NCI-H345 treated with DMSO at 0.1 percent for 48 hours (cell line): Measurements from ENCODE around the gene PRAC2.

ENCODE experiments used
- DNase-seq: peaks from one replicate; lab custom pipeline; 2025; ENCODE audit not compliant: unreplicated experiment; lab: John Stamatoyannopoulos, UW

PRAC2 gene

GRCh38 chr17:48720266-48721008 lies 2.5 kb upstream of the PRAC2 start:
- peak; percentile 6 for DNase-seq

- DNase-seq, result no peak
Measured at GRCh38 chr17:48721009-48721402, 2.0 kb upstream of the PRAC2 start.

GRCh38 chr17:48722201-48722907 lies 631 bp upstream of the PRAC2 start, which contains the start of gene PRAC1:
Gene PRAC1, minus strand, starts transcription at chr17:48722518. Its CDS starts 126 bp downstream, at chr17:48722392.
- no peak for DNase-seq

- no peak for DNase-seq
Measured at GRCh38 chr17:48723423-48724250, 652 bp downstream of the PRAC2 start.

- DNase-seq, result peak; percentile 37
Measured at GRCh38 chr17:48724251-48725003, 1.4 kb downstream of the PRAC2 start.

GRCh38 chr17:48725004-48725287 lies 2.0 kb downstream of the PRAC2 start:
- DNase-seq, result no peak

GRCh38 chr17:48725288-48726064 lies 2.5 kb downstream of the PRAC2 start:
- no peak for DNase-seq

GRCh38 chr17:48726114-48726915 lies 3.3 kb downstream of the PRAC2 start:
- DNase-seq, result no peak

- DNase-seq, result no peak
Measured at GRCh38 chr17:48726916-48727286, 3.9 kb downstream of the PRAC2 start.

GRCh38 chr17:48727415-48728175 lies 4.6 kb downstream of the PRAC2 start:
- DNase-seq, result no peak

GRCh38 chr17:48728232-48729231 lies 5.5 kb downstream of the PRAC2 start, which contains the start of gene HOXB13:
Gene HOXB13, minus strand, starts transcription at chr17:48728750. Its CDS starts 157 bp downstream, at chr17:48728593.
- peak; percentile 35 for DNase-seq

GRCh38 chr17:48729335-48730239 lies 6.6 kb downstream of the PRAC2 start:
- no peak for DNase-seq

GRCh38 chr17:48730240-48730550 lies 7.2 kb downstream of the PRAC2 start:
- no peak for DNase-seq

GRCh38 chr17:48731355-48731754 lies 8.4 kb downstream of the PRAC2 start:
- no peak for DNase-seq

GRCh38 chr17:48732688-48733629 lies 10.0 kb downstream of the PRAC2 start:
- no peak for DNase-seq
